Measurements from ENCODE around the gene AQP12B.

AQP12B gene

DNA sequence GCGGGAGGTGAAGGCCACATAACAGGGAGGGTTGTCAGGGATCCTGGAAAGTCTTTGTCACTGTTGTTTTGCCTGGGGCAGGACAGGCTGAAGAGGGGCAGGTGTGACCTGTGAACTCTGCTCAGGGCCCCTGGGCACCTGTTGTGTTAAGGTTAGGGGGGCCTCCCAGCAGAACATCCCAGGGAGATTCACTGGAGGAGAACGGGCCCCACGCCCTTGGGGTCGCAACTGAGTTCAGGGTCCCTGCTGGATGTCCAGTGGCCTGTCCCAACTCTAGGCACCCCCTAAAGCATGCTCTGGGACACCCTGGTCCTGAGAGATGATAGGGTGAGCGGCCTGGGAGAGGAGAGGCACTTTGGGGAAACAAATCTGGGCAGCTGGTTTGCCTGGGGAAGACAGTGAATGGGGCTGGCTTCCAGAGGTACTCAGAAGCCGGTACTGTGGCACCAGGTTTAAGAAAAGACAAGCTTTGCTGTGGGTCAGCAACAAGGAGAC is 34.5 kb downstream of the AQP12B start:
- TF ChIP-seq, protein P1, sequence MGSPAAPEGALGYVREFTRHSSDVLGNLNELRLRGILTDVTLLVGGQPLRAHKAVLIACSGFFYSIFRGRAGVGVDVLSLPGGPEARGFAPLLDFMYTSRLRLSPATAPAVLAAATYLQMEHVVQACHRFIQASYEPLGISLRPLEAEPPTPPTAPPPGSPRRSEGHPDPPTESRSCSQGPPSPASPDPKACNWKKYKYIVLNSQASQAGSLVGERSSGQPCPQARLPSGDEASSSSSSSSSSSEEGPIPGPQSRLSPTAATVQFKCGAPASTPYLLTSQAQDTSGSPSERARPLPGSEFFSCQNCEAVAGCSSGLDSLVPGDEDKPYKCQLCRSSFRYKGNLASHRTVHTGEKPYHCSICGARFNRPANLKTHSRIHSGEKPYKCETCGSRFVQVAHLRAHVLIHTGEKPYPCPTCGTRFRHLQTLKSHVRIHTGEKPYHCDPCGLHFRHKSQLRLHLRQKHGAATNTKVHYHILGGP (tag by site-specific recombination; IDR thresholded peaks at IDR 0.05): no peak
- TF ChIP-seq ZNF558 (tag by site-specific recombination; IDR thresholded peaks at IDR 0.05) (no peak), ZFP41 (tag by site-specific recombination; IDR thresholded peaks at IDR 0.05; ENCODE audit: borderline replicate concordance) (no peak), KLF8 (tag by site-specific recombination; IDR thresholded peaks at IDR 0.05) (no peak), ZNF555 (tag by site-specific recombination; conservative IDR thresholded peaks at IDR 0.05) (no peak), HOXC10 (CRISPR knock-in tag; IDR thresholded peaks at IDR 0.05) (no peak), ZBTB48 (tag by site-specific recombination; IDR thresholded peaks at IDR 0.05) (no peak), ZNF544 (tag by site-specific recombination; IDR thresholded peaks at IDR 0.05) (no peak), GLI2 (tag by site-specific recombination; IDR thresholded peaks at IDR 0.05; ENCODE audit: borderline replicate concordance, low read depth) (no peak), ZBTB20 (tag by site-specific recombination; IDR thresholded peaks at IDR 0.05) (no peak)
- TF ChIP-seq, protein P2, sequence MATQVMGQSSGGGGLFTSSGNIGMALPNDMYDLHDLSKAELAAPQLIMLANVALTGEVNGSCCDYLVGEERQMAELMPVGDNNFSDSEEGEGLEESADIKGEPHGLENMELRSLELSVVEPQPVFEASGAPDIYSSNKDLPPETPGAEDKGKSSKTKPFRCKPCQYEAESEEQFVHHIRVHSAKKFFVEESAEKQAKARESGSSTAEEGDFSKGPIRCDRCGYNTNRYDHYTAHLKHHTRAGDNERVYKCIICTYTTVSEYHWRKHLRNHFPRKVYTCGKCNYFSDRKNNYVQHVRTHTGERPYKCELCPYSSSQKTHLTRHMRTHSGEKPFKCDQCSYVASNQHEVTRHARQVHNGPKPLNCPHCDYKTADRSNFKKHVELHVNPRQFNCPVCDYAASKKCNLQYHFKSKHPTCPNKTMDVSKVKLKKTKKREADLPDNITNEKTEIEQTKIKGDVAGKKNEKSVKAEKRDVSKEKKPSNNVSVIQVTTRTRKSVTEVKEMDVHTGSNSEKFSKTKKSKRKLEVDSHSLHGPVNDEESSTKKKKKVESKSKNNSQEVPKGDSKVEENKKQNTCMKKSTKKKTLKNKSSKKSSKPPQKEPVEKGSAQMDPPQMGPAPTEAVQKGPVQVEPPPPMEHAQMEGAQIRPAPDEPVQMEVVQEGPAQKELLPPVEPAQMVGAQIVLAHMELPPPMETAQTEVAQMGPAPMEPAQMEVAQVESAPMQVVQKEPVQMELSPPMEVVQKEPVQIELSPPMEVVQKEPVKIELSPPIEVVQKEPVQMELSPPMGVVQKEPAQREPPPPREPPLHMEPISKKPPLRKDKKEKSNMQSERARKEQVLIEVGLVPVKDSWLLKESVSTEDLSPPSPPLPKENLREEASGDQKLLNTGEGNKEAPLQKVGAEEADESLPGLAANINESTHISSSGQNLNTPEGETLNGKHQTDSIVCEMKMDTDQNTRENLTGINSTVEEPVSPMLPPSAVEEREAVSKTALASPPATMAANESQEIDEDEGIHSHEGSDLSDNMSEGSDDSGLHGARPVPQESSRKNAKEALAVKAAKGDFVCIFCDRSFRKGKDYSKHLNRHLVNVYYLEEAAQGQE (tag by site-specific recombination; IDR thresholded peaks at IDR 0.05): no peak
- TF ChIP-seq, protein P3, sequence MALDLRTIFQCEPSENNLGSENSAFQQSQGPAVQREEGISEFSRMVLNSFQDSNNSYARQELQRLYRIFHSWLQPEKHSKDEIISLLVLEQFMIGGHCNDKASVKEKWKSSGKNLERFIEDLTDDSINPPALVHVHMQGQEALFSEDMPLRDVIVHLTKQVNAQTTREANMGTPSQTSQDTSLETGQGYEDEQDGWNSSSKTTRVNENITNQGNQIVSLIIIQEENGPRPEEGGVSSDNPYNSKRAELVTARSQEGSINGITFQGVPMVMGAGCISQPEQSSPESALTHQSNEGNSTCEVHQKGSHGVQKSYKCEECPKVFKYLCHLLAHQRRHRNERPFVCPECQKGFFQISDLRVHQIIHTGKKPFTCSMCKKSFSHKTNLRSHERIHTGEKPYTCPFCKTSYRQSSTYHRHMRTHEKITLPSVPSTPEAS (tag by site-specific recombination; IDR thresholded peaks at IDR 0.05): no peak
- TF ChIP-seq, protein P4, sequence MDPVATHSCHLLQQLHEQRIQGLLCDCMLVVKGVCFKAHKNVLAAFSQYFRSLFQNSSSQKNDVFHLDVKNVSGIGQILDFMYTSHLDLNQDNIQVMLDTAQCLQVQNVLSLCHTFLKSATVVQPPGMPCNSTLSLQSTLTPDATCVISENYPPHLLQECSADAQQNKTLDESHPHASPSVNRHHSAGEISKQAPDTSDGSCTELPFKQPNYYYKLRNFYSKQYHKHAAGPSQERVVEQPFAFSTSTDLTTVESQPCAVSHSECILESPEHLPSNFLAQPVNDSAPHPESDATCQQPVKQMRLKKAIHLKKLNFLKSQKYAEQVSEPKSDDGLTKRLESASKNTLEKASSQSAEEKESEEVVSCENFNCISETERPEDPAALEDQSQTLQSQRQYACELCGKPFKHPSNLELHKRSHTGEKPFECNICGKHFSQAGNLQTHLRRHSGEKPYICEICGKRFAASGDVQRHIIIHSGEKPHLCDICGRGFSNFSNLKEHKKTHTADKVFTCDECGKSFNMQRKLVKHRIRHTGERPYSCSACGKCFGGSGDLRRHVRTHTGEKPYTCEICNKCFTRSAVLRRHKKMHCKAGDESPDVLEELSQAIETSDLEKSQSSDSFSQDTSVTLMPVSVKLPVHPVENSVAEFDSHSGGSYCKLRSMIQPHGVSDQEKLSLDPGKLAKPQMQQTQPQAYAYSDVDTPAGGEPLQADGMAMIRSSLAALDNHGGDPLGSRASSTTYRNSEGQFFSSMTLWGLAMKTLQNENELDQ (tag by site-specific recombination; IDR thresholded peaks at IDR 0.05; ENCODE audit: low read depth): no peak
- TF ChIP-seq, protein P5, sequence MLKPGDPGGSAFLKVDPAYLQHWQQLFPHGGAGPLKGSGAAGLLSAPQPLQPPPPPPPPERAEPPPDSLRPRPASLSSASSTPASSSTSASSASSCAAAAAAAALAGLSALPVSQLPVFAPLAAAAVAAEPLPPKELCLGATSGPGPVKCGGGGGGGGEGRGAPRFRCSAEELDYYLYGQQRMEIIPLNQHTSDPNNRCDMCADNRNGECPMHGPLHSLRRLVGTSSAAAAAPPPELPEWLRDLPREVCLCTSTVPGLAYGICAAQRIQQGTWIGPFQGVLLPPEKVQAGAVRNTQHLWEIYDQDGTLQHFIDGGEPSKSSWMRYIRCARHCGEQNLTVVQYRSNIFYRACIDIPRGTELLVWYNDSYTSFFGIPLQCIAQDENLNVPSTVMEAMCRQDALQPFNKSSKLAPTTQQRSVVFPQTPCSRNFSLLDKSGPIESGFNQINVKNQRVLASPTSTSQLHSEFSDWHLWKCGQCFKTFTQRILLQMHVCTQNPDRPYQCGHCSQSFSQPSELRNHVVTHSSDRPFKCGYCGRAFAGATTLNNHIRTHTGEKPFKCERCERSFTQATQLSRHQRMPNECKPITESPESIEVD (tag by site-specific recombination; IDR thresholded peaks at IDR 0.05): no peak
- TF ChIP-seq, protein P6, sequence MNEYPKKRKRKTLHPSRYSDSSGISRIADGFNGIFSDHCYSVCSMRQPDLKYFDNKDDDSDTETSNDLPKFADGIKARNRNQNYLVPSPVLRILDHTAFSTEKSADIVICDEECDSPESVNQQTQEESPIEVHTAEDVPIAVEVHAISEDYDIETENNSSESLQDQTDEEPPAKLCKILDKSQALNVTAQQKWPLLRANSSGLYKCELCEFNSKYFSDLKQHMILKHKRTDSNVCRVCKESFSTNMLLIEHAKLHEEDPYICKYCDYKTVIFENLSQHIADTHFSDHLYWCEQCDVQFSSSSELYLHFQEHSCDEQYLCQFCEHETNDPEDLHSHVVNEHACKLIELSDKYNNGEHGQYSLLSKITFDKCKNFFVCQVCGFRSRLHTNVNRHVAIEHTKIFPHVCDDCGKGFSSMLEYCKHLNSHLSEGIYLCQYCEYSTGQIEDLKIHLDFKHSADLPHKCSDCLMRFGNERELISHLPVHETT (tag by site-specific recombination; IDR thresholded peaks at IDR 0.05): no peak
- Histone ChIP-seq H3K27ac (ENCODE audit: extremely low read depth, low read depth, low read length) (no peak overlapping the region), H3K36me3 (ENCODE audit: control insufficient read depth in 2 of 2, insufficient read depth in 1 of 2, low read length in 2 of 2) (no peaks in the 10 kb centered on the region), H3K9me3 (ENCODE audit: control insufficient read depth, insufficient read depth, low read depth, low read length) (no peaks in the 10 kb centered on the region), H3K4me3 (ENCODE audit: low read depth, low read length) (no peak overlapping the region), H3K4me1 (ENCODE audit: control insufficient read depth, insufficient read depth, low read length) (no peaks in the 10 kb centered on the region)
- POLR2A ChIA-PET: no interaction called here
- CTCF ChIA-PET: interaction anchor here (0.7 kb wide), 1 partner anchor 95 kb away, joined by 4 read pairs; no protein-coding TSS in a partner anchor

All from HEK293 (cell line).